ENCODE data around the gene BICDL2.

Gene BICDL2

GRCh38 chr16:3001316-3001715 is 35.4 kb downstream of the BICDL2 start:
- DNase-seq (ENCODE audit: low spot score) = no peak
- Histone ChIP-seq H4K91ac (ENCODE audit: low read depth, low read length, poor library complexity) (no peak overlapping the region), H3K14ac (ENCODE audit: low read length) (no peak overlapping the region), H3K18ac (ENCODE audit: low read length) (peak overlapping the region; percentile 57), H3K4me3 (ENCODE audit: low read length in 2 of 2) (no peak overlapping the region), H3K27me3 (ENCODE audit: control insufficient read depth in 3 of 3, insufficient read depth in 3 of 3, low read depth in 1 of 3, low read length in 3 of 3) (peaks cover 7 to 70% (median 19%) of the 10 kb centered on the region in 3 experiments), H3K9me3 (replicated peaks in 1 of 2; ENCODE audit: control insufficient read depth in 2 of 2, insufficient read depth in 1 of 2, low read depth in 1 of 2, low read length in 2 of 2) (no peaks in the 10 kb centered on the region), H3K23ac (ENCODE audit: low read depth, low read length, poor library complexity) (peak overlapping the region; percentile 12), H3K27ac (replicated peaks; ENCODE audit: low read length) (no peak overlapping the region), H2BK12ac (ENCODE audit: low read length) (peak overlapping the region; percentile 10), H2BK15ac (ENCODE audit: low read length) (peak overlapping the region; percentile 81), H3K9ac (ENCODE audit: low read depth, low read length, poor library complexity) (peak overlapping the region; percentile 78), H2BK120ac (ENCODE audit: low read depth, low read length) (no peak overlapping the region), H3K36me3 (replicated peaks in 1 of 2; ENCODE audit: control insufficient read depth in 2 of 2, insufficient read depth in 2 of 2, low read length in 2 of 2) (no peaks in the 10 kb centered on the region), H3K79me1 (ENCODE audit: low read depth, low read length) (peaks cover 2% of the 10 kb centered on the region), H2BK5ac (ENCODE audit: low read length) (no peak overlapping the region), H3K4me1 (ENCODE audit: control insufficient read depth in 2 of 2, insufficient read depth in 1 of 2, low read depth in 1 of 2, low read length in 2 of 2) (peaks cover 0 to 2% of the 10 kb centered on the region in 2 donors), H2AFZ (ENCODE audit: low read length) (no peak overlapping the region), H3K4me2 (ENCODE audit: insufficient read depth, low read length, poor library complexity, severe bottlenecking) (no peak overlapping the region), H2AK5ac (ENCODE audit: low read depth, low read length) (peak overlapping the region; percentile 90), H3K4ac (ENCODE audit: low read length) (peak overlapping the region; percentile 37), H4K8ac (ENCODE audit: low read depth, low read length) (no peak overlapping the region)
- WGBS, 2 donors (ENCODE audit: extremely low coverage in 2 of 2, insufficient read length in 2 of 2, insufficient replicate concordance in 1 of 2) = no CpG with 5 or more reads among the region's 12 CpGs

GRCh38 chr16:3000540-3000939 is 36.2 kb downstream of the BICDL2 start:
- H3K36me3 ChIP-seq (replicated peaks in 1 of 2; ENCODE audit: control insufficient read depth in 2 of 2, insufficient read depth in 2 of 2, low read length in 2 of 2) = no peaks in the 10 kb centered on the region
- no peak overlapping the region for H3K4ac ChIP-seq (ENCODE audit: low read length)
- no CpG with 5 or more reads among the region's 4 CpGs for WGBS, 2 donors (ENCODE audit: extremely low coverage in 2 of 2, insufficient read length in 2 of 2, insufficient replicate concordance in 1 of 2)
- no peak overlapping the region for H4K91ac ChIP-seq (ENCODE audit: low read depth, low read length, poor library complexity)
- H3K9ac ChIP-seq (ENCODE audit: low read depth, low read length, poor library complexity) = peak overlapping the region; percentile 63
- DNase-seq (ENCODE audit: low spot score) = no peak
- H3K4me1 ChIP-seq (ENCODE audit: control insufficient read depth in 2 of 2, insufficient read depth in 1 of 2, low read depth in 1 of 2, low read length in 2 of 2) = peaks cover 0 to 2% of the 10 kb centered on the region in 2 donors
- no peaks in the 10 kb centered on the region for H3K9me3 ChIP-seq (replicated peaks in 1 of 2; ENCODE audit: control insufficient read depth in 2 of 2, insufficient read depth in 1 of 2, low read depth in 1 of 2, low read length in 2 of 2)
- H3K4me2 ChIP-seq (ENCODE audit: insufficient read depth, low read length, poor library complexity, severe bottlenecking) = no peak overlapping the region
- no peak overlapping the region for H2BK12ac ChIP-seq (ENCODE audit: low read length)
- H2BK120ac ChIP-seq (ENCODE audit: low read depth, low read length) = no peak overlapping the region
- peaks cover 4 to 70% (median 12%) of the 10 kb centered on the region in 3 experiments for H3K27me3 ChIP-seq (ENCODE audit: control insufficient read depth in 3 of 3, insufficient read depth in 3 of 3, low read depth in 1 of 3, low read length in 3 of 3)
- peak overlapping the region; percentile 12 for H3K23ac ChIP-seq (ENCODE audit: low read depth, low read length, poor library complexity)
- no peak overlapping the region for H2AFZ ChIP-seq (ENCODE audit: low read length)
- H3K27ac ChIP-seq (replicated peaks; ENCODE audit: low read length) = no peak overlapping the region
- H3K14ac ChIP-seq (ENCODE audit: low read length) = no peak overlapping the region
- peak overlapping the region; percentile 81 for H2AK5ac ChIP-seq (ENCODE audit: low read depth, low read length)
- H4K8ac ChIP-seq (ENCODE audit: low read depth, low read length) = no peak overlapping the region
- peak overlapping the region; percentile 81 for H2BK15ac ChIP-seq (ENCODE audit: low read length)
- H3K4me3 ChIP-seq (ENCODE audit: low read length in 2 of 2) = no peak overlapping the region
- H3K79me1 ChIP-seq (ENCODE audit: low read depth, low read length) = peaks cover 2% of the 10 kb centered on the region
- H2BK5ac ChIP-seq (ENCODE audit: low read length) = no peak overlapping the region
- no peak overlapping the region for H3K18ac ChIP-seq (ENCODE audit: low read length)

DNA sequence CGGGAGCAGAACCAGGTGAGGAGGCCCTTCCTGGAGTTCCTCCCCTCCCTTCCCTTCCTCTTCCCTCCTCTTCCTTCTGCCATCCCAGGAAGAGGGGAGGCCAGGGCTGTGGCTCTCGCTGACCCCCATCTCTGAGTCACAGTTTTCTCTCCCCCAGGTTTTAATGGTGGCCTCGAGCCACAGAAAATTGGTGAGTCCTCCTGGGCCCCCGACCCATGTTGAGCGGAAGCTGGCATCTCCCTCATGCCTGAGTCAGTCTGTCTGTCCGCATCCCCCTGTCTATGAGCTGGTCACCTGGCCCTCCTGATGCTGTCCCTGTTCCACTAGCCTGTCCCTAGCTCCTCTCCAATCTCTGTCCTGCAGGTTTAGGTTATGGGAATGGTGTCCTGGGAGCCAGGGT is 36.8 kb downstream of the BICDL2 start:
- Histone ChIP-seq H2BK5ac (ENCODE audit: low read length) (no peak overlapping the region), H3K9ac (ENCODE audit: low read depth, low read length, poor library complexity) (no peak overlapping the region), H3K27ac (replicated peaks; ENCODE audit: low read length) (no peak overlapping the region), H2AFZ (ENCODE audit: low read length) (no peak overlapping the region), H3K4me2 (ENCODE audit: insufficient read depth, low read length, poor library complexity, severe bottlenecking) (no peak overlapping the region), H3K36me3 (replicated peaks in 1 of 2; ENCODE audit: control insufficient read depth in 2 of 2, insufficient read depth in 2 of 2, low read length in 2 of 2) (no peaks in the 10 kb centered on the region), H3K79me1 (ENCODE audit: low read depth, low read length) (peaks cover 2% of the 10 kb centered on the region), H3K4ac (ENCODE audit: low read length) (no peak overlapping the region), H3K23ac (ENCODE audit: low read depth, low read length, poor library complexity) (no peak overlapping the region), H4K8ac (ENCODE audit: low read depth, low read length) (no peak overlapping the region), H2BK120ac (ENCODE audit: low read depth, low read length) (no peak overlapping the region), H2AK5ac (ENCODE audit: low read depth, low read length) (no peak overlapping the region), H3K4me1 (ENCODE audit: control insufficient read depth in 2 of 2, insufficient read depth in 1 of 2, low read depth in 1 of 2, low read length in 2 of 2) (peaks cover 0 to 2% of the 10 kb centered on the region in 2 donors), H3K18ac (ENCODE audit: low read length) (no peak overlapping the region), H3K14ac (ENCODE audit: low read length) (no peak overlapping the region), H3K9me3 (replicated peaks in 1 of 2; ENCODE audit: control insufficient read depth in 2 of 2, insufficient read depth in 1 of 2, low read depth in 1 of 2, low read length in 2 of 2) (no peaks in the 10 kb centered on the region), H3K27me3 (ENCODE audit: control insufficient read depth in 3 of 3, insufficient read depth in 3 of 3, low read depth in 1 of 3, low read length in 3 of 3) (peaks cover 3 to 65% (median 7%) of the 10 kb centered on the region in 3 experiments), H2BK12ac (ENCODE audit: low read length) (no peak overlapping the region), H2BK15ac (ENCODE audit: low read length) (no peak overlapping the region), H4K91ac (ENCODE audit: low read depth, low read length, poor library complexity) (peak overlapping the region; percentile 30), H3K4me3 (ENCODE audit: low read length in 2 of 2) (no peak overlapping the region)
- WGBS, 2 donors (ENCODE audit: extremely low coverage in 2 of 2, insufficient read length in 2 of 2, insufficient replicate concordance in 1 of 2) = no CpG with 5 or more reads among the region's 6 CpGs
- DNase-seq (ENCODE audit: low spot score) = no peak

DNA sequence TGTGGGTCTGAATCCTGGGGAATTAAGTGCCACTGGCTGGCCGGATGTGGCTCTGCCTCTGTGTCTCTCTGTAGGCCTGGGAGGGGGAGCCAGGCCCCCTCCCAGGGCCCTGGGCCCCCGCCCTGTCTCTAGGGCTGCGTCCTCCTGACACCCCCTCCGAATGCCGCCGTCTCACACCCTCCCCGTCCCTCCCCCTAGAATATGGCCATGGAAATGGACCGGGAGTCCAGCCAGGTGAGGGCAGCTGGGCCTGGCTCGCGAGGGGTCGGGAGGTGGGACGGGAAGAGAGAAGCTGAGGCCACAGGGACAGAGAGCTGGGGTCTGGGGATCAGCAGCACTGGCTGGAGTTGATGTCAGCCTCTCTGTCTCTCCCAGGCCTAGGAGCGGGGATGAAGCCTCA is 40.4 kb downstream of the BICDL2 start:
- H4K8ac ChIP-seq (ENCODE audit: low read depth, low read length) = no peak overlapping the region
- no peak for DNase-seq (ENCODE audit: low spot score)
- H2BK5ac ChIP-seq (ENCODE audit: low read length) = peak overlapping the region; percentile 48
- no peaks in the 10 kb centered on the region for H3K36me3 ChIP-seq (replicated peaks in 1 of 2; ENCODE audit: control insufficient read depth in 2 of 2, insufficient read depth in 2 of 2, low read length in 2 of 2)
- H2AFZ ChIP-seq (ENCODE audit: low read length) = no peak overlapping the region
- H3K4ac ChIP-seq (ENCODE audit: low read length) = no peak overlapping the region
- H3K4me1 ChIP-seq (ENCODE audit: control insufficient read depth in 2 of 2, insufficient read depth in 1 of 2, low read depth in 1 of 2, low read length in 2 of 2) = peaks cover 0 to 3% of the 10 kb centered on the region in 2 donors
- peak overlapping the region; percentile 50 for H3K9ac ChIP-seq (ENCODE audit: low read depth, low read length, poor library complexity)
- no peak overlapping the region for H3K27ac ChIP-seq (replicated peaks; ENCODE audit: low read length)
- H3K14ac ChIP-seq (ENCODE audit: low read length) = no peak overlapping the region
- no peak overlapping the region for H3K4me2 ChIP-seq (ENCODE audit: insufficient read depth, low read length, poor library complexity, severe bottlenecking)
- WGBS, 2 donors (ENCODE audit: extremely low coverage in 2 of 2, insufficient read length in 2 of 2, insufficient replicate concordance in 1 of 2) = no CpG with 5 or more reads among the region's 13 CpGs
- H3K27me3 ChIP-seq (ENCODE audit: control insufficient read depth in 3 of 3, insufficient read depth in 3 of 3, low read depth in 1 of 3, low read length in 3 of 3) = peaks cover 0 to 79% (median 0%) of the 10 kb centered on the region in 3 experiments
- H3K23ac ChIP-seq (ENCODE audit: low read depth, low read length, poor library complexity) = peak overlapping the region; percentile 25
- no peak overlapping the region for H3K4me3 ChIP-seq (ENCODE audit: low read length in 2 of 2)
- H3K79me1 ChIP-seq (ENCODE audit: low read depth, low read length) = peaks cover 2% of the 10 kb centered on the region
- H2BK120ac ChIP-seq (ENCODE audit: low read depth, low read length) = no peak overlapping the region
- H3K18ac ChIP-seq (ENCODE audit: low read length) = peak overlapping the region; percentile 64
- no peak overlapping the region for H2BK12ac ChIP-seq (ENCODE audit: low read length)
- H4K91ac ChIP-seq (ENCODE audit: low read depth, low read length, poor library complexity) = no peak overlapping the region
- no peaks in the 10 kb centered on the region for H3K9me3 ChIP-seq (replicated peaks in 1 of 2; ENCODE audit: control insufficient read depth in 2 of 2, insufficient read depth in 1 of 2, low read depth in 1 of 2, low read length in 2 of 2)
- H2BK15ac ChIP-seq (ENCODE audit: low read length) = peak overlapping the region; percentile 91
- H2AK5ac ChIP-seq (ENCODE audit: low read depth, low read length) = no peak overlapping the region

Measured in neuronal stem cell (in vitro differentiated cells).